Measurements from ENCODE around the gene PTPRH.

Gene PTPRH

DNA sequence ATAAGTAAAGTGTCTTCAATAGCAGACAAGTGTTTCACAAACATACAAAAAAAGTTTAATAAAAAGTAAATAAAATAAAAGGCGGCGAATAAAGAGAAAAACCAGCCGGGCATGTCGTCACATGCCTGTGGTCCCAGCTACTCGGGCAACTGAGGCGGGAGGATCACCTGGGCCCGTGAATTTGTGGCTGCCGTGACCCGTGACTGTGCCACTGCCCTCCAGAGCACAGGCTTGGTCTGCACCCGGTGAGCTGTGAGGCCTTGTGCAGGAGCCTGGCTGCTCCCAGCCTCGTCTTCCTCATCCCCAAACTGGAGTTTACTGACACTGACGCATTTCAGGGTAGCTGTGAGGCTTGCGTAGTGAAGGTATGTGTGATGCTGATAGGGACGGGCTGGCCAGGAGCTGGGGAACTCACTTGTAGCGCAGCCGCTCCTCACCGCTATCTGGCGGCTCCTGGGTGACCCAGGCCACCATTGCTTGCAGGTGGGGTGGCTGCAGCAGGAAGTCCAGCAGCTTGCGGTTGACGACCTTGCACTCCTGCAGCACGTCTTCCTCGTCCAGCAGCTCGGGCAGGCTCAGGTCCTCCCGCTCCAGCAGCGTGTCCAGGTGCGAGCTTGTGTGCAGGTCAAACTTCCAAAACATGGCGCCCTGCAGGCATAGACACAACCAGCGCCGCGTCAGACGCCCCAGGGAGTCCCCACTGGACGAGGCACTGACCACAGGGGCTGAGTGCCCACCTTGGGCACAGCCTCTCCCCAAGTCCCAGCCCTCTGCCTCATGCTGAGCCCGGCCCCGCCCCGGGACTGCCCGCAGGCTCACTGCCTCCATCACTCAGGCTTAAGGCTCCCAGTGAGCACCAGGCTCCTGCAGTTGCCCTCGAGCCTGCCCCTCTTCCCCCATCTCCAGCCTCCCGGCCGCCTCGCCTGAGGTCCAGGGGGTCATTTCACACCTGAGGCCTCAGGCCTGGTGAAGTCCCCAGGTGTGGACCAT is 37.5 kb upstream of the PTPRH start:
- in situ Hi-C loops (cut with MboI; ENCODE audit: low pct_unique_long_range_greater_than_20kb, low sequenced_read_pairs, unreplicated experiment), result no loop called here
- DNase-seq (ENCODE audit: low spot score), result no peak
- TF ChIP-seq, protein P1, sequence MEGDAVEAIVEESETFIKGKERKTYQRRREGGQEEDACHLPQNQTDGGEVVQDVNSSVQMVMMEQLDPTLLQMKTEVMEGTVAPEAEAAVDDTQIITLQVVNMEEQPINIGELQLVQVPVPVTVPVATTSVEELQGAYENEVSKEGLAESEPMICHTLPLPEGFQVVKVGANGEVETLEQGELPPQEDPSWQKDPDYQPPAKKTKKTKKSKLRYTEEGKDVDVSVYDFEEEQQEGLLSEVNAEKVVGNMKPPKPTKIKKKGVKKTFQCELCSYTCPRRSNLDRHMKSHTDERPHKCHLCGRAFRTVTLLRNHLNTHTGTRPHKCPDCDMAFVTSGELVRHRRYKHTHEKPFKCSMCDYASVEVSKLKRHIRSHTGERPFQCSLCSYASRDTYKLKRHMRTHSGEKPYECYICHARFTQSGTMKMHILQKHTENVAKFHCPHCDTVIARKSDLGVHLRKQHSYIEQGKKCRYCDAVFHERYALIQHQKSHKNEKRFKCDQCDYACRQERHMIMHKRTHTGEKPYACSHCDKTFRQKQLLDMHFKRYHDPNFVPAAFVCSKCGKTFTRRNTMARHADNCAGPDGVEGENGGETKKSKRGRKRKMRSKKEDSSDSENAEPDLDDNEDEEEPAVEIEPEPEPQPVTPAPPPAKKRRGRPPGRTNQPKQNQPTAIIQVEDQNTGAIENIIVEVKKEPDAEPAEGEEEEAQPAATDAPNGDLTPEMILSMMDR (IDR thresholded peaks at IDR 0.05; ENCODE audit: extremely low read depth, insufficient read depth, missing control alignments), result no peak

DNA sequence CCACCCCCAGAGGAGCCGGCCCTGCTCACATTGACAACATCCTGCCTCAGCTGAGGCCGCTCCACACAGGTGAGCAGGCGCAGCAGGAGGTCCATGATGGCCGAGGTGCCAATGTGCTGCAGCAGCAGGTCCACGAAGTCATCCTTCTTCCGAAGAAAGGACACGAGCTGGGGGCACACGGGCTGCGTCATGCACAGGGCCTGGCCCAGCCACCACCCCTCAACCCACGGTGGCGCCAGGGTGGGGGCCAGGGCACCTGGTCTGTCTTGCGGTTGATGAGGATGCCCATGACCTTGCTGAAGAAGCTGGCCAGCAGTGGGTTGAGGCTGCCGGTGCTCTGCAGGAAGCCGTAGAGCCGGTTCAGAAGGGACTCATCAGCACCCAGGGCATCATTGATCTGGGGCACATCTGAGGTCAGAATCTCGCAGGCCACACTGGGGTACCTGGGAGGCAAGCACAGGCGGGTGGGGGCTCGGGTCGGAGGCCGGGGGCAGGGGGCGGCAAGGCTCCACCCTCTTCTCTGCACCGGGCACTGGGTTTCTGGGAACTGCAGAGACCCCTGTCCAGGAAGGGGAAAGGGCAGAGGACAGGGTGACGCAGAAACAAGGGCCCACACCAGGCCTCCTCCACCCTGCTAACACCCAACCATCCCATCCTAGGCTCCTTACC is 36.1 kb upstream of the PTPRH start:
- TF ChIP-seq, protein P1 (IDR thresholded peaks at IDR 0.05; ENCODE audit: extremely low read depth, insufficient read depth, missing control alignments), result no peak
- DNase-seq (ENCODE audit: low spot score), result no peak
- in situ Hi-C loops (cut with MboI; ENCODE audit: low pct_unique_long_range_greater_than_20kb, low sequenced_read_pairs, unreplicated experiment), result no loop called here

DNA sequence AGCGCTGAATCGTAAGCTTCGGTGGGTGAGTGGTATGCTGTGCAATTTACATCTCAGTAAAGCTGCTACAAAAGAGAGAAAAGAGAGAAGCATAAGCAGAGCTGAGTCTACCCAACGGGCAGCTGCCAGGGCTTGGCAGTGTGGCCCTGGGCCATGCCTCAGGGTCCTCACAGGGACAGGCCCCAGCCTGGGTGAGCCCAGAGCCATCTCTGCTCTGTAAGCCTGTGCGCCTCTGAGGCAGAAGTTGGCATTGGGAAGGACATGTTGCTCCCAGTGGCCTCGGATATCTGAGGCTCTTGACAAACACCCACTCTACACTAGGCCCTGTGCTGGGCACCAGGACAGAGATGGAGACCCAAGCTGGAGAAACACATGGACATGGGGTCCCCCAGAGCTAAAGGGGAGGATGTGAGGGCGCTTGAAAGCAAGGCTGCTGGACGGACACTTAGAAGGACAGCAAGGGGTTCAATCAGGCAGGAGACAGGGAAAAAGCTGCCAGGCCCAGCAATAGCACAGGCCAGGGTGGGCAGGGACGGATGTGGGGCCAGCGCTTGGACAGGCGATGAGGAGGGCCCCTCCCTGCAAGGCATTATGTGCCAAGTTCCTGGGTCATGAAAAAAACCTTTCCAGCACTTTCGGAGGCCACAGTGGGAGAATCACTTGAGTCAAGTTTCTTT is 34.8 kb upstream of the PTPRH start:
- in situ Hi-C loops (cut with MboI; ENCODE audit: low pct_unique_long_range_greater_than_20kb, low sequenced_read_pairs, unreplicated experiment), result no loop called here
- TF ChIP-seq, protein P1 (IDR thresholded peaks at IDR 0.05; ENCODE audit: extremely low read depth, insufficient read depth, missing control alignments), result no peak
- DNase-seq (ENCODE audit: low spot score), result no peak

DNA sequence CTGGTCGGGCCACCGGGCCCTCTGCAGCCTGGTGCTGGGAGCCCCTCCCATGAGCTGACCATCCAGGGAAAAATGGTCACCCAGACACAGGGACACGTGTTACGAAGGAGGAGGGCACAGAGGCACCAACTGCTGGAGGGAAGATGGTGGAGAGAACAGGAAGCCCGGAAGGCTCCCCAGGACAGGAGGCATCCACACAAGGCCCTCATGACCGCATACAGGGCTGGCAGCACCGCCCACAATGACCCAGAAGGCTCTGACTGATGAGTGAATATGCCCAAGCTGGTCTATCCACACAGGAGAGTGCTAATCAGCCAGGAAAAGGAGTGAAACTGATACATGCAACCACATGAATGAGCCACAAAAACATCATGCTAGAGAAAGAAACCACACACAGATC is 33.2 kb upstream of the PTPRH start:
- no peak for DNase-seq (ENCODE audit: low spot score)
- TF ChIP-seq, protein P1 (IDR thresholded peaks at IDR 0.05; ENCODE audit: extremely low read depth, insufficient read depth, missing control alignments), result no peak
- in situ Hi-C loops (cut with MboI; ENCODE audit: low pct_unique_long_range_greater_than_20kb, low sequenced_read_pairs, unreplicated experiment), result no loop called here

DNA sequence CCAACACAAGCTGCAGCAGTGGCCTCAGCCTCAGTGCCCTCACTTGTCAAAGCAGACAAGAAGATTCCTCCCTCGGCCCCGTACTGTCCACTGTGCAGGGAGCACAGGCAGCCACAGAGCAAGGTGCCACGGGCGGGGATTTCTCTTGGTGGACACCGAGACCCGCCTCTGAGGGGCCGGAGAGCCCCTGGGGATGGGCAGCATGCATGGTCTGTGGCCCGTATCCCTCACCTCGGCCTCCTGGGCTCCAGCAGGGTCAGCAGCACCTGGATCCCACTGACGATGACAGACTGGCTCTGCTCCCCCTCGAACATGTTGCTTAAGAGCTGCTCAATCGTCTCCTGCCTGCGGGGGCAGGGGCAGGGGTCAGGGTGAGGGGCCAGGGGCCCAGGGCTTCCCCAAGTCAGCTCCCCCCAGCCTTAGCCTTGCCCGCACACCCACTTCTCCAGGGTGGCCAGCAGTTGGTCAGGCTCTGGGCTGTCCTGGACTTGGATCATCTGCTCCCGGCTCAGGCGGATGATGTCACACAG is 32.7 kb upstream of the PTPRH start:
- DNase-seq (ENCODE audit: low spot score), result no peak
- in situ Hi-C loops (cut with MboI; ENCODE audit: low pct_unique_long_range_greater_than_20kb, low sequenced_read_pairs, unreplicated experiment), result no loop called here
- TF ChIP-seq, protein P1 (IDR thresholded peaks at IDR 0.05; ENCODE audit: extremely low read depth, insufficient read depth, missing control alignments), result no peak

Measured in GM13977 (cell line).